ENCODE measurements around the gene NOXA1.

NOXA1 gene

DNA sequence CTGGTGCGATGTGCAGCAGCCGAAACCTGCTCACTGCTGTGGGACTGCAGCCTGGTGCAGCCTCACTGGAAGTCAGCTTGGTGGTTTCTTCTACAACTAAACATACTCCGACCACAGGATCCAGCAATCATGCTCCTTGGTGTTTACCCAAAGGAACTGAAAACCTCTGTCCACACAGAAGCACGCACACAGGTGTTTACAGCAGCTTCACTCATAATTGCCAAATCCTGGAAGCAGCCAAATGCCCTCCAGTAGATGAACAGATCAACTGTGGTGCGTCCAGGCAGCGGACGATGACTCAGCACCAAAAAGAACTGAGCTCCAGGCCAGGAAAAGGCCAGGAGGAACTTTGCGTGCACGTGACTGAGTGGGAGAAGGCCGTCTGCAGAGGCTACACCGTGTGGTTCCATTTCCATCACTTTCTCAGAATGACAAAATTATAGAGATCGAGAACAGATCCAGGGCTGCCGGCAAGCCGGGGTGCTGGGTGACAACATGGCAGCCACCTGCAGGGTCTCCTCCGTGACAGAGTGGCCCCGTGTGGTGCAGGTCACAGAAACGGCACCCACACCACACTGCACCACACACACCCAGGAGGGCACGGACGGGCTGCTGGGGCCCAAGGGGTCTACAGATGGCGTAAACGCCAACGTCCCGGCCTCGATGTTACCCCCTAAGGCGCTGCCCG, 59.0 kb downstream of the NOXA1 start:
- no peak overlapping the region for H3K4me3 ChIP-seq (ENCODE audit: low read depth, low read length)
